Measurements from ENCODE around the gene APRT.

APRT gene

GRCh38 chr16:88777471-88778270 is 34.1 kb downstream of the APRT start:
- H3K27ac Mint-ChIP-seq: peak overlapping the region in 1 of 3 experiments; percentile 69
- TF ChIP-seq CTCF (IDR thresholded peaks at IDR 0.05; ENCODE audit: unreplicated experiment in 3 of 3): no peak
- H3K27me3 Mint-ChIP-seq (ENCODE audit: low read depth): peaks cover 54% of the 10 kb centered on the region
- no peaks in the 10 kb centered on the region for H3K36me3 Mint-ChIP-seq (ENCODE audit: low read depth)
- H3K4me1 Mint-ChIP-seq: peaks cover 29% of the 10 kb centered on the region
- peak overlapping the region in 1 of 3 experiments; percentile 38 for H3K4me3 Mint-ChIP-seq
- no peaks in the 10 kb centered on the region for H3K9me3 Mint-ChIP-seq

- no peak overlapping the region for H3K27ac Mint-ChIP-seq
- peaks cover 48% of the 10 kb centered on the region for H3K27me3 Mint-ChIP-seq (ENCODE audit: low read depth)
- H3K4me3 Mint-ChIP-seq: no peak overlapping the region
Measured at GRCh38 chr16:88775825-88776224, 35.9 kb downstream of the APRT start.

DNA sequence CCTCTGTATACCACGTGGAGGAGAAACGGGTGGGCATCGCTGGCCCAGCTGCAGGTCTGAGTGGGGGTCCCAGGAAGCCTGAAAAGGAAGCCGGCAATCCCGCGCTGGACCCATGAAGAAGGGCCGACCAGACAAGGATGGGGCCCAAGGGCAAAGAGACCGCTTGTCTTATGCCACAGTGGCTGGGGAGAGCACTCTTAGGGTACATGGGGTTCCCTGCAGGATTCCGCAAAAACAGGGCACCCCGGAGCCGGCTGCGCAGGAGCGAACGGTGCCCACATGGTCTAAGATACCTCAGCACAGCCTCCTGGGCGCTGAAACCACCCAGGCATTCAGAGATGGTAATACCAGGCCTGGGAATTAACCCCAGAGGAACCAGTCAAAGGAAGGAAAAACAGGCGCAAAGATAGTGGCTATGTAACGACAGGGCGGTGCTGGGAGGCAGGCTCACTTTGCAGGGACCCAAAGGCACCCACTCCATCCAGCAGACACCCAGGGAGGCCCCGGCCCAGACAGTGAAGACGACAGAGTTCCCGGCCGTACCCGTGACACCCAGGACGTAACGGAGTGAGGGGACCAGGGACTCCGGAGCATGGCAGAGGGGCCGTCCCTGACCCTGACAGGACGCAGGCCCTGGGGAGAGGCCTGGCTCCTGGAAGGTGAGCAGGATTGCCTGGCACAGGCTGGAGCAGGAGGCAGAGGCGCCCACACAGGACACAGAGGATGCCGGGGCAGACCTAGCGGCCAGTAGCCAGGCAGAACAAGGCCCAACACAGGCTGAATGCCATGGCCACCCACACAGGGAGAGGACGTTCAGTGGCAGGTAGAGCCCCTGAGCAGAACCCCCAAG is 37.0 kb downstream of the APRT start:
- Mint-ChIP-seq H3K4me1 (peaks cover 31% of the 10 kb centered on the region), H3K4me3 (no peak overlapping the region), H3K27me3 (ENCODE audit: low read depth) (peaks cover 41% of the 10 kb centered on the region), H3K27ac (peak overlapping the region in 2 of 3 experiments; percentile 14 to 60), H3K36me3 (ENCODE audit: low read depth) (no peaks in the 10 kb centered on the region), H3K9me3 (no peaks in the 10 kb centered on the region)
- no peak for TF ChIP-seq CTCF (IDR thresholded peaks at IDR 0.05; ENCODE audit: unreplicated experiment in 3 of 3)

More at GRCh38 chr16:88775825-88776224, 35.9 kb downstream of the APRT start:
- no peak for TF ChIP-seq CTCF (IDR thresholded peaks at IDR 0.05; ENCODE audit: unreplicated experiment in 3 of 3)
- Mint-ChIP-seq H3K9me3 (no peaks in the 10 kb centered on the region), H3K4me1 (peaks cover 34% of the 10 kb centered on the region), H3K36me3 (ENCODE audit: low read depth) (no peaks in the 10 kb centered on the region)

DNA sequence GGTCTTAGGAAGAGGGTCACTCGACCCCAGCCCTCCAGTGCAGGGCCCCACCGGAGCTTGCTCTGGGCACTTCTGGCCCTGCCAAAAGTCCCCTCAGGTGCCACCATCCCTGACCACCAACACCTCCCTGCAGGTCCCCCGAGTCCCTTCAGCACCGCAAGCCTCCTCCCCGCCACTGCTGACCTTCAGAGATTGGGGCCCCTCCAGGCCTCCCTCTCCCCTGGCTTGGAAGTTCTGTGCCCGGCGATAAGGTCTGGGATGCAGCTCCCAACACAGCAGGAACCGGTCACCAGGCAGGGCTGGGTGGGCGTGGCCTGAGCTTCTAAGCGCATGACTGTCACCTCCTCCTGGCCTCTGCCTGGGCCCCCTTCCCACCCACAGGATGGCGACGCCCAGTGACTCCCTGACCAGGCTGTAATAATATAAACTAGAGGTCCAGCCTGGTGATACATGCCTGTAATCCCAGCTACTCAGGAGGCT is 37.9 kb downstream of the APRT start:
- H3K27me3 Mint-ChIP-seq (ENCODE audit: low read depth): peaks cover 35% of the 10 kb centered on the region
- H3K4me3 Mint-ChIP-seq: peak overlapping the region in 2 of 3 experiments; percentile 53 to 64

More for the DNA sequence above, 37.9 kb downstream of the APRT start:
- Mint-ChIP-seq H3K4me1 (peaks cover 34% of the 10 kb centered on the region), H3K27ac (peak overlapping the region; percentile 60 to 79 (median 76)), H3K36me3 (ENCODE audit: low read depth) (no peaks in the 10 kb centered on the region), H3K9me3 (no peaks in the 10 kb centered on the region)
- TF ChIP-seq CTCF (IDR thresholded peaks at IDR 0.05; ENCODE audit: unreplicated experiment in 3 of 3): no peak
